ENCODE data around the gene STEEP1.

GRCh38 chrX:119488749-119489148 is 76.5 kb downstream of the STEEP1 start:
- TF ChIP-seq EGR1 (IDR thresholded peaks at IDR 0.05; ENCODE audit: low read depth) (no peak), ZFX (IDR thresholded peaks at IDR 0.05) (no peak), CBX3 (IDR thresholded peaks at IDR 0.05; ENCODE audit: low read depth) (no peak), ZNF274 (IDR thresholded peaks at IDR 0.05; ENCODE audit: low read depth, low read length) (no peak), POLR2A (IDR thresholded peaks at IDR 0.05; ENCODE audit: borderline replicate concordance, extremely low read depth, insufficient read depth, insufficient read length) (no peak), EZH2 (IDR thresholded peaks at IDR 0.05) (no peak), MAX (IDR thresholded peaks at IDR 0.05) (no peak), JUND (IDR thresholded peaks at IDR 0.05) (no peak), CEBPB (IDR thresholded peaks at IDR 0.05; ENCODE audit: low read depth) (no peak), SP1 (IDR thresholded peaks at IDR 0.05; ENCODE audit: low read depth) (no peak)
- TF ChIP-seq, protein P1, sequence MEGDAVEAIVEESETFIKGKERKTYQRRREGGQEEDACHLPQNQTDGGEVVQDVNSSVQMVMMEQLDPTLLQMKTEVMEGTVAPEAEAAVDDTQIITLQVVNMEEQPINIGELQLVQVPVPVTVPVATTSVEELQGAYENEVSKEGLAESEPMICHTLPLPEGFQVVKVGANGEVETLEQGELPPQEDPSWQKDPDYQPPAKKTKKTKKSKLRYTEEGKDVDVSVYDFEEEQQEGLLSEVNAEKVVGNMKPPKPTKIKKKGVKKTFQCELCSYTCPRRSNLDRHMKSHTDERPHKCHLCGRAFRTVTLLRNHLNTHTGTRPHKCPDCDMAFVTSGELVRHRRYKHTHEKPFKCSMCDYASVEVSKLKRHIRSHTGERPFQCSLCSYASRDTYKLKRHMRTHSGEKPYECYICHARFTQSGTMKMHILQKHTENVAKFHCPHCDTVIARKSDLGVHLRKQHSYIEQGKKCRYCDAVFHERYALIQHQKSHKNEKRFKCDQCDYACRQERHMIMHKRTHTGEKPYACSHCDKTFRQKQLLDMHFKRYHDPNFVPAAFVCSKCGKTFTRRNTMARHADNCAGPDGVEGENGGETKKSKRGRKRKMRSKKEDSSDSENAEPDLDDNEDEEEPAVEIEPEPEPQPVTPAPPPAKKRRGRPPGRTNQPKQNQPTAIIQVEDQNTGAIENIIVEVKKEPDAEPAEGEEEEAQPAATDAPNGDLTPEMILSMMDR (IDR thresholded peaks at IDR 0.05 in 2 of 3, conservative IDR thresholded peaks at IDR 0.05 in 1 of 3; ENCODE audit: borderline replicate concordance in 1 of 3, insufficient read depth in 1 of 3, low read depth in 2 of 3, low read length in 2 of 3): peak; percentile 46 to 73 (median 50); a peak in 5 of 6 replicates
- TF ChIP-seq, protein P2, sequence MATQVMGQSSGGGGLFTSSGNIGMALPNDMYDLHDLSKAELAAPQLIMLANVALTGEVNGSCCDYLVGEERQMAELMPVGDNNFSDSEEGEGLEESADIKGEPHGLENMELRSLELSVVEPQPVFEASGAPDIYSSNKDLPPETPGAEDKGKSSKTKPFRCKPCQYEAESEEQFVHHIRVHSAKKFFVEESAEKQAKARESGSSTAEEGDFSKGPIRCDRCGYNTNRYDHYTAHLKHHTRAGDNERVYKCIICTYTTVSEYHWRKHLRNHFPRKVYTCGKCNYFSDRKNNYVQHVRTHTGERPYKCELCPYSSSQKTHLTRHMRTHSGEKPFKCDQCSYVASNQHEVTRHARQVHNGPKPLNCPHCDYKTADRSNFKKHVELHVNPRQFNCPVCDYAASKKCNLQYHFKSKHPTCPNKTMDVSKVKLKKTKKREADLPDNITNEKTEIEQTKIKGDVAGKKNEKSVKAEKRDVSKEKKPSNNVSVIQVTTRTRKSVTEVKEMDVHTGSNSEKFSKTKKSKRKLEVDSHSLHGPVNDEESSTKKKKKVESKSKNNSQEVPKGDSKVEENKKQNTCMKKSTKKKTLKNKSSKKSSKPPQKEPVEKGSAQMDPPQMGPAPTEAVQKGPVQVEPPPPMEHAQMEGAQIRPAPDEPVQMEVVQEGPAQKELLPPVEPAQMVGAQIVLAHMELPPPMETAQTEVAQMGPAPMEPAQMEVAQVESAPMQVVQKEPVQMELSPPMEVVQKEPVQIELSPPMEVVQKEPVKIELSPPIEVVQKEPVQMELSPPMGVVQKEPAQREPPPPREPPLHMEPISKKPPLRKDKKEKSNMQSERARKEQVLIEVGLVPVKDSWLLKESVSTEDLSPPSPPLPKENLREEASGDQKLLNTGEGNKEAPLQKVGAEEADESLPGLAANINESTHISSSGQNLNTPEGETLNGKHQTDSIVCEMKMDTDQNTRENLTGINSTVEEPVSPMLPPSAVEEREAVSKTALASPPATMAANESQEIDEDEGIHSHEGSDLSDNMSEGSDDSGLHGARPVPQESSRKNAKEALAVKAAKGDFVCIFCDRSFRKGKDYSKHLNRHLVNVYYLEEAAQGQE (IDR thresholded peaks at IDR 0.05; ENCODE audit: low read depth): no peak
